ENCODE data around the gene ST6GAL1.

DNA sequence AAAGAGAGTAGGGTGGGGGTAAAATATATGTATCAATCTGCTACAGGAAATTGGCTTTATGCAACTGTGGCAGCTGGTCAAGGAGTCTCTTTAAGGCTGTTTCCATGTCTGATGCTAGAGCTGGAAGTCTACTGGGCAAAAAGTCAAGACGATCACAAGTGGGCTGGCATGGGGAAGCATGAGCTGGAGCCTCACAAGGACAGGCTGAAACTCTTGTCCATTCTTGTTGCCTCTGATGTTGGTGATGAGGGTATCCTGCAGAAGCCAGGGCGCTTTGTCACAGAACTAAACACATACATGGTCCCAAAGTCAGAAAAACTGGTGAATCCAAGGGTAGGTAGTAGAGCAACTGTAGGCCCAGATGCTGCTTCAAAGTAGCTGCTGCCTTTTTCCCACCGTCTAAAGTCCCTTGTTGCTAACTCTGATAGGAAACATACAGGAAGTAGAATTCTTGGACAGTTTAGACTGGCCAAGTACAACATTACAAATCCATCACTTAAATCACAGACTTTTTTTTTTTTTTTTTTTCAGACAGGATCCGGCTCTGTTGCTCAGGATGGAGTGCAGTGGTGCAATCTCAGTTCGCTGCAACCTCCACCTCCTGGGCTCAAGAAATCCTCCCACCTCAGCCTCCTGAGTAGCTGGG is 154.8 kb downstream of the ST6GAL1 start:
- TF ChIP-seq RAD21 (IDR thresholded peaks at IDR 0.05; ENCODE audit: low read depth) (no peak), ZNF274 (IDR thresholded peaks at IDR 0.05; ENCODE audit: low read depth, low read length) (no peak)
- TF ChIP-seq, protein P1, sequence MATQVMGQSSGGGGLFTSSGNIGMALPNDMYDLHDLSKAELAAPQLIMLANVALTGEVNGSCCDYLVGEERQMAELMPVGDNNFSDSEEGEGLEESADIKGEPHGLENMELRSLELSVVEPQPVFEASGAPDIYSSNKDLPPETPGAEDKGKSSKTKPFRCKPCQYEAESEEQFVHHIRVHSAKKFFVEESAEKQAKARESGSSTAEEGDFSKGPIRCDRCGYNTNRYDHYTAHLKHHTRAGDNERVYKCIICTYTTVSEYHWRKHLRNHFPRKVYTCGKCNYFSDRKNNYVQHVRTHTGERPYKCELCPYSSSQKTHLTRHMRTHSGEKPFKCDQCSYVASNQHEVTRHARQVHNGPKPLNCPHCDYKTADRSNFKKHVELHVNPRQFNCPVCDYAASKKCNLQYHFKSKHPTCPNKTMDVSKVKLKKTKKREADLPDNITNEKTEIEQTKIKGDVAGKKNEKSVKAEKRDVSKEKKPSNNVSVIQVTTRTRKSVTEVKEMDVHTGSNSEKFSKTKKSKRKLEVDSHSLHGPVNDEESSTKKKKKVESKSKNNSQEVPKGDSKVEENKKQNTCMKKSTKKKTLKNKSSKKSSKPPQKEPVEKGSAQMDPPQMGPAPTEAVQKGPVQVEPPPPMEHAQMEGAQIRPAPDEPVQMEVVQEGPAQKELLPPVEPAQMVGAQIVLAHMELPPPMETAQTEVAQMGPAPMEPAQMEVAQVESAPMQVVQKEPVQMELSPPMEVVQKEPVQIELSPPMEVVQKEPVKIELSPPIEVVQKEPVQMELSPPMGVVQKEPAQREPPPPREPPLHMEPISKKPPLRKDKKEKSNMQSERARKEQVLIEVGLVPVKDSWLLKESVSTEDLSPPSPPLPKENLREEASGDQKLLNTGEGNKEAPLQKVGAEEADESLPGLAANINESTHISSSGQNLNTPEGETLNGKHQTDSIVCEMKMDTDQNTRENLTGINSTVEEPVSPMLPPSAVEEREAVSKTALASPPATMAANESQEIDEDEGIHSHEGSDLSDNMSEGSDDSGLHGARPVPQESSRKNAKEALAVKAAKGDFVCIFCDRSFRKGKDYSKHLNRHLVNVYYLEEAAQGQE (IDR thresholded peaks at IDR 0.05; ENCODE audit: low read depth): no peak

Measured in HCT116 (cell line).